Hepatocyte (in vitro differentiated cells): ENCODE data around the gene HCK.

Experiments used
- EZH2 ChIP-seq: fragments of 200-600 bp; sonication (generic); IDR thresholded peaks from 2 replicates; pipeline ENCODE4 v1.6.1; 2016; ENCODE audit warnings: antibody characterized with exemption, mild to moderate bottlenecking, borderline replicate concordance
- EZH2phosphoT487 ChIP-seq: fragments of 200-600 bp; sonication (generic); IDR thresholded peaks from one replicate; pipeline ENCODE4 v1.6.1; 2018; ENCODE audit warnings: antibody characterized with exemption, mild to moderate bottlenecking, low read depth, moderate library complexity; ENCODE audit not compliant: unreplicated experiment, severe bottlenecking
- TF ChIP-seq, protein P1 (sequence below): fragments of 200-600 bp; sonication (generic); IDR thresholded peaks from 2 replicates; pipeline ENCODE4 v1.5.1; 2016; ENCODE audit warnings: antibody characterized with exemption, mild to moderate bottlenecking; ENCODE audit not compliant: poor library complexity

DNA sequence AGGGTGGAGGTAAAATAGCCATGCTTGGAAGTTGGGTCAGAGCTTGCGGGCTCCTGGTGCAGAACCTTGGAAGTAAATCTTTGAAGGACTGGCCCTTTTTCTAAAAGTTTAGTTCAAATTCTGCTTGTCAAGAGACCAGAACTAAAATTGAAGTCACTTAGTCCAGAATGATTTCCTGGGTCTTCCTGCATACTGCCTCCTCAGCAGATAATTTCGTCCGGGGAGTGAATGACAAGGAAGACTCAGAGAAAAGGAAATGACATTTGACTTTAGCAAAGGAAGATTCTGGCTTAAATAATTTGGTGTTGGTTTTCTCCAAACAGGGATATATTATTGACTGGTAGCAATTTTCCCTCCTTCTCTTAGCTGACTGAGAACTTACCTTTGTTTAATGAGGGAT lies 58.7 kb downstream of the HCK start:
- TF ChIP-seq EZH2 (no peak), EZH2phosphoT487 (no peak)
- TF ChIP-seq, protein P1, sequence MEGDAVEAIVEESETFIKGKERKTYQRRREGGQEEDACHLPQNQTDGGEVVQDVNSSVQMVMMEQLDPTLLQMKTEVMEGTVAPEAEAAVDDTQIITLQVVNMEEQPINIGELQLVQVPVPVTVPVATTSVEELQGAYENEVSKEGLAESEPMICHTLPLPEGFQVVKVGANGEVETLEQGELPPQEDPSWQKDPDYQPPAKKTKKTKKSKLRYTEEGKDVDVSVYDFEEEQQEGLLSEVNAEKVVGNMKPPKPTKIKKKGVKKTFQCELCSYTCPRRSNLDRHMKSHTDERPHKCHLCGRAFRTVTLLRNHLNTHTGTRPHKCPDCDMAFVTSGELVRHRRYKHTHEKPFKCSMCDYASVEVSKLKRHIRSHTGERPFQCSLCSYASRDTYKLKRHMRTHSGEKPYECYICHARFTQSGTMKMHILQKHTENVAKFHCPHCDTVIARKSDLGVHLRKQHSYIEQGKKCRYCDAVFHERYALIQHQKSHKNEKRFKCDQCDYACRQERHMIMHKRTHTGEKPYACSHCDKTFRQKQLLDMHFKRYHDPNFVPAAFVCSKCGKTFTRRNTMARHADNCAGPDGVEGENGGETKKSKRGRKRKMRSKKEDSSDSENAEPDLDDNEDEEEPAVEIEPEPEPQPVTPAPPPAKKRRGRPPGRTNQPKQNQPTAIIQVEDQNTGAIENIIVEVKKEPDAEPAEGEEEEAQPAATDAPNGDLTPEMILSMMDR, result no peak
